Measurements from ENCODE around the gene PREX1. TPM values are rescaled to one million over a fixed set of nuclear protein-coding genes. Genes with fewer than 3 reads are reported as not detected.

Gene PREX1
- total RNA-seq, 4 donors from 2014 or later: 29.5 to 121 (median 40.9) TPM

GRCh38 chr20:48717680-48718223 lies 110.0 kb downstream of the PREX1 start:
- no peak for TF ChIP-seq CTCF (IDR thresholded peaks at IDR 0.05)
- ATAC-seq (ENCODE audit: low FRiP score) (no peak), DNase-seq (ENCODE audit: low spot score) (no peak)

- no peak for DNase-seq (ENCODE audit: low spot score)
- ATAC-seq (ENCODE audit: low FRiP score): no peak
- TF ChIP-seq CTCF (IDR thresholded peaks at IDR 0.05): no peak
Measured at GRCh38 chr20:48717095-48717672, 110.6 kb downstream of the PREX1 start.

GRCh38 chr20:48716541-48716940 lies 111.3 kb downstream of the PREX1 start:
- ATAC-seq (ENCODE audit: low FRiP score): no peak
- TF ChIP-seq CTCF (IDR thresholded peaks at IDR 0.05): no peak
- DNase-seq (ENCODE audit: low spot score): no peak

GRCh38 chr20:48716086-48716485 lies 111.7 kb downstream of the PREX1 start:
- ATAC-seq (ENCODE audit: low FRiP score) (no peak), DNase-seq (ENCODE audit: low spot score) (no peak)
- TF ChIP-seq CTCF (IDR thresholded peaks at IDR 0.05): no peak

- no peak for DNase-seq (ENCODE audit: low spot score)
- ATAC-seq (ENCODE audit: low FRiP score): no peak
- TF ChIP-seq CTCF (IDR thresholded peaks at IDR 0.05): no peak
Measured at GRCh38 chr20:48714764-48715163, 113.0 kb downstream of the PREX1 start.

- ATAC-seq (ENCODE audit: low FRiP score): no peak
- DNase-seq (ENCODE audit: low spot score): no peak
- no peak for TF ChIP-seq CTCF (IDR thresholded peaks at IDR 0.05)
Measured at GRCh38 chr20:48711696-48712464, 115.9 kb downstream of the PREX1 start.

GRCh38 chr20:48711044-48711428 lies 116.8 kb downstream of the PREX1 start:
- DNase-seq (ENCODE audit: low spot score): no peak
- ATAC-seq (ENCODE audit: low FRiP score): no peak
- TF ChIP-seq CTCF (IDR thresholded peaks at IDR 0.05): no peak
